ENCODE data around the gene YES1. TPM values are rescaled to one million over a fixed set of nuclear protein-coding genes. Genes with fewer than 3 reads are reported as not detected.

Gene YES1
- total and polyA plus RNA-seq, 2 of the 13 experiments (the other 11 are each of a cell fraction or from before 2014, with no cell fraction given) = 17.2 to 70.8 TPM

GRCh38 chr18:848062-848861 lies 36.2 kb upstream of the YES1 start (continued):
- TF ChIP-seq THRA (CRISPR knock-in tag; IDR thresholded peaks at IDR 0.05; ENCODE audit: borderline replicate concordance) (peak; percentile 82), PRMT3 (CRISPR knock-in tag; IDR thresholded peaks at IDR 0.05; ENCODE audit: borderline replicate concordance, low read depth) (no peak), KDM3A (CRISPR knock-in tag; IDR thresholded peaks at IDR 0.05; ENCODE audit: low read depth) (peak; percentile 79), ZBTB1 (CRISPR knock-in tag; IDR thresholded peaks at IDR 0.05; ENCODE audit: borderline replicate concordance) (0 out of 2 replicates have a peak, but pooled peaks have one; percentile 61), PAWR (CRISPR knock-in tag; IDR thresholded peaks at IDR 0.05; ENCODE audit: borderline replicate concordance) (no peak), RARG (CRISPR knock-in tag; IDR thresholded peaks at IDR 0.05; ENCODE audit: low read depth) (no peak), ZZZ3 (CRISPR knock-in tag; IDR thresholded peaks at IDR 0.05; ENCODE audit: borderline replicate concordance) (peak; percentile 69; the same call in 1 of the 2 replicates), MAFK (conservative IDR thresholded peaks at IDR 0.05 in 1 of 2, IDR thresholded peaks at IDR 0.05 in 1 of 2; ENCODE audit: low read length in 2 of 2) (peak; percentile 27 to 48; a peak in 3 of 4 replicates), ZNF546 (CRISPR knock-in tag; conservative IDR thresholded peaks at IDR 0.05) (no peak), ZNF607 (CRISPR knock-in tag; IDR thresholded peaks at IDR 0.05; ENCODE audit: borderline replicate concordance) (0 out of 2 replicates have a peak, but pooled peaks have one; percentile 89), SALL1 (CRISPR knock-in tag; IDR thresholded peaks at IDR 0.05) (peak; percentile 99), TP53 (CRISPR knock-in tag; conservative IDR thresholded peaks at IDR 0.05) (no peak), ZNF430 (CRISPR knock-in tag; IDR thresholded peaks at IDR 0.05) (peak; percentile 87), THAP11 (CRISPR knock-in tag; IDR thresholded peaks at IDR 0.05) (peak; percentile 81), SNAPC2 (CRISPR knock-in tag; IDR thresholded peaks at IDR 0.05) (0 out of 2 replicates have a peak, but pooled peaks have one; percentile 36), MAFG (CRISPR knock-in tag; IDR thresholded peaks at IDR 0.05) (0 out of 2 replicates have a peak, but pooled peaks have one; percentile 16), ZNF598 (CRISPR knock-in tag; IDR thresholded peaks at IDR 0.05; ENCODE audit: borderline replicate concordance) (no peak), ZNF30 (CRISPR knock-in tag; IDR thresholded peaks at IDR 0.05) (no peak), ZBTB8A (CRISPR knock-in tag; IDR thresholded peaks at IDR 0.05; ENCODE audit: borderline replicate concordance, low read depth) (0 out of 2 replicates have a peak, but pooled peaks have one; percentile 20), MXD4 (CRISPR knock-in tag; IDR thresholded peaks at IDR 0.05) (0 out of 2 replicates have a peak, but pooled peaks have one; percentile 22), MBD4 (IDR thresholded peaks at IDR 0.05; ENCODE audit: borderline replicate concordance, low read length) (no peak), NBN (conservative IDR thresholded peaks at IDR 0.05) (no peak)
- TF ChIP-seq, protein P1, sequence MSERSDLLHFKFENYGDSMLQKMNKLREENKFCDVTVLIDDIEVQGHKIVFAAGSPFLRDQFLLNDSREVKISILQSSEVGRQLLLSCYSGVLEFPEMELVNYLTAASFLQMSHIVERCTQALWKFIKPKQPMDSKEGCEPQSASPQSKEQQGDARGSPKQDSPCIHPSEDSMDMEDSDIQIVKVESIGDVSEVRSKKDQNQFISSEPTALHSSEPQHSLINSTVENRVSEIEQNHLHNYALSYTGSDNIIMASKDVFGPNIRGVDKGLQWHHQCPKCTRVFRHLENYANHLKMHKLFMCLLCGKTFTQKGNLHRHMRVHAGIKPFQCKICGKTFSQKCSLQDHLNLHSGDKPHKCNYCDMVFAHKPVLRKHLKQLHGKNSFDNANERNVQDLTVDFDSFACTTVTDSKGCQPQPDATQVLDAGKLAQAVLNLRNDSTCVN (CRISPR knock-in tag; IDR thresholded peaks at IDR 0.05; ENCODE audit: borderline replicate concordance) = peak; percentile 82; the same call in 1 of the 2 replicates
- TF ChIP-seq, protein P2, sequence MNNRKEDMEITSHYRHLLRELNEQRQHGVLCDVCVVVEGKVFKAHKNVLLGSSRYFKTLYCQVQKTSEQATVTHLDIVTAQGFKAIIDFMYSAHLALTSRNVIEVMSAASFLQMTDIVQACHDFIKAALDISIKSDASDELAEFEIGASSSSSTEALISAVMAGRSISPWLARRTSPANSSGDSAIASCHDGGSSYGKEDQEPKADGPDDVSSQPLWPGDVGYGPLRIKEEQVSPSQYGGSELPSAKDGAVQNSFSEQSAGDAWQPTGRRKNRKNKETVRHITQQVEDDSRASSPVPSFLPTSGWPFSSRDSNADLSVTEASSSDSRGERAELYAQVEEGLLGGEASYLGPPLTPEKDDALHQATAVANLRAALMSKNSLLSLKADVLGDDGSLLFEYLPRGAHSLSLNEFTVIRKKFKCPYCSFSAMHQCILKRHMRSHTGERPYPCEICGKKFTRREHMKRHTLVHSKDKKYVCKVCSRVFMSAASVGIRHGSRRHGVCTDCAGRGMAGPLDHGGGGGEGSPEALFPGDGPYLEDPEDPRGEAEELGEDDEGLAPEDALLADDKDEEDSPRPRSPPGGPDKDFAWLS (CRISPR knock-in tag; IDR thresholded peaks at IDR 0.05; ENCODE audit: borderline replicate concordance) = no peak
- TF ChIP-seq, protein P3, sequence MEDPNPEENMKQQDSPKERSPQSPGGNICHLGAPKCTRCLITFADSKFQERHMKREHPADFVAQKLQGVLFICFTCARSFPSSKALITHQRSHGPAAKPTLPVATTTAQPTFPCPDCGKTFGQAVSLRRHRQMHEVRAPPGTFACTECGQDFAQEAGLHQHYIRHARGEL (CRISPR knock-in tag; IDR thresholded peaks at IDR 0.05) = no peak

Measured in HepG2 (cell line).